Left lung (tissue), 10 donors: ENCODE data around the gene SLC17A7. TPM values are rescaled to one million over a fixed set of nuclear protein-coding genes. Genes with fewer than 3 reads are reported as not detected.
"Not testable (repeated sequence)": the region's sequence is repeated elsewhere in the genome, so short reads cannot be mapped to it uniquely, and the experiment has no call there.

Source experiments
- ATAC-seq: fragments of 200-7000 bp; cut with Tn5 transposase; one replicate; pipeline ENCODE4 v1.9.1; 2020; ENCODE audit warnings: moderate library complexity
- DNase-seq, 4 donors: peaks; one replicate each; pipeline ENCODE4 v3.0.0-alpha.2; 2013 to 2020
- H3K27ac ChIP-seq, 2 donors: fragments of 200-600 bp; sonication (generic) in 1 of 2; one replicate each; pipeline versions ENCODE4 v1.5.0 to v1.8.0; 2020 to 2021
- H3K27me3 ChIP-seq, 2 donors: fragments of 200-600 bp; sonication (generic) in 1 of 2; one replicate each; pipeline versions ENCODE4 v1.5.0 to v1.8.0; 2020 to 2021
- H3K36me3 ChIP-seq, 2 donors: fragments of 200-600 bp; sonication (generic) in 1 of 2; one replicate each; pipeline versions ENCODE4 v1.5.0 to v1.8.0; 2020 to 2021
- H3K4me1 ChIP-seq, 2 donors: fragments of 200-600 bp; one replicate each; pipeline ENCODE4 v1.8.0; 2021
- H3K4me3 ChIP-seq, 2 donors: fragments of 200-600 bp; sonication (generic) in 1 of 2; one replicate each; pipeline versions ENCODE4 v1.5.0 to v1.8.0; 2020 to 2021; ENCODE audit warnings: mild to moderate bottlenecking in 1 of 2
- H3K9me3 ChIP-seq, 2 donors: fragments of 200-600 bp; sonication (generic) in 1 of 2; one replicate each; pipeline versions ENCODE4 v1.5.0 to v1.8.0; 2020 to 2021
- intact Hi-C, 2 donors: fragments of 100-400 bp; cut with DNase I; formaldehyde crosslinking; loops; one replicate each; pipeline versions ENCODE4 v1.11.2 to v1.14.2; 2022
- polyA plus RNA-seq, 6 donors: library from polyadenylated mRNA; unstranded; fragments of 120-200 nt; gene quantifications; one replicate each; pipeline ENCODE4 v1.2.1, GENCODE V29; 2013; ENCODE audit not compliant: insufficient read length in 6 of 6
- total RNA-seq, 2 donors: library from RNA; stranded (reverse); fragmentation: NEBNext Ultra II Directional; extraction: Animal tissue kit (Norgen Biotek cat#: 25700); gene quantifications; one replicate each; pipeline ENCODE4 v1.2.1, GENCODE V29; 2021
- TF ChIP-seq, protein P1 (sequence below), 2 donors: fragments of 200-600 bp; sonication (generic) in 1 of 2; IDR thresholded peaks; one replicate each; pipeline versions ENCODE4 v1.5.0 to v1.8.0; 2021; ENCODE audit warnings: antibody characterized with exemption in 2 of 2
- donor health status: DM: no; HTN: yes; CAD: no.
- donor health status: DM: no; HTN: no; CAD: no.

Gene SLC17A7
- total and polyA plus RNA-seq, 8 donors: 0.21 to 0.70 (median 0.33) TPM

DNA sequence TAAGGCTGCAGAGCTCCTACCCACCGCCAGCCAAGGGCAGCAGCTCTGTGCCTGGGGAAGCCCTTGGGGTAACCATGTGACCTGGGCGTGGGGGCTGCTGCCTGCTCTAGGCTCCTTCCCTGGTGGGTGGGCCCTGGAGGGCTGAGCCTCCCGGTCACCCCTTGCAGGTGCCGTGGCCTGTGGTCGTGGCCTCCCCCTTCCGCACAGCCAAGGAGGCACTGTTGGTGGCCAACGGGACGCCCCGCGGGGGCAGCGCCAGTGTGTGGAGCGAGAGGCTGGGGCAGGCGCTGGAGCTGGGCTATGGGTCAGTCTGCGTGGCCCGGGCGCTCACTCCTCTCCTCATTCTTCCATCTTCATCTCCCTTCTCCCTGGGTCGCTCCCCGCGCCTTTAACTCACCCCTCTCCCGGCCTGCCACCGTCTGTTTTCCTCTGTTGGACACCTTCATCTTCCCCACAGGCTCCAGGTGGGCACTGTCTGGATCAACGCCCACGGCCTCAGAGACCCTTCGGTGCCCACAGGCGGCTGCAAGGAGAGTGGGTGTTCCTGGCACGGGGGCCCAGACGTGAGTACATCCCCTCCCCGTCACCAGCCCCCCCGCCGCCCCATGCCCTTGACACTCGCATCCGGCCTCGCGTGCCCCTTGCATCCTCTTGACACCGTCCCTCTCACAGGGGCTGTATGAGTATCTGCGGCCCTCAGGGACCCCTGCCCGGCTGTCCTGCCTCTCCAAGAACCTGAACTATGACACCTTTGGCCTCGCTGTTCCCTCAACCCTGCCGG, 22.8 kb upstream of the SLC17A7 start:
- intact Hi-C loops: no loop called here
- H3K27me3 ChIP-seq: no peaks in the 10 kb centered on the region
- H3K4me3 ChIP-seq: no peak overlapping the region
- no peak for ATAC-seq
- DNase-seq: no peak
- H3K9me3 ChIP-seq: no peaks in the 10 kb centered on the region
- TF ChIP-seq, protein P1, sequence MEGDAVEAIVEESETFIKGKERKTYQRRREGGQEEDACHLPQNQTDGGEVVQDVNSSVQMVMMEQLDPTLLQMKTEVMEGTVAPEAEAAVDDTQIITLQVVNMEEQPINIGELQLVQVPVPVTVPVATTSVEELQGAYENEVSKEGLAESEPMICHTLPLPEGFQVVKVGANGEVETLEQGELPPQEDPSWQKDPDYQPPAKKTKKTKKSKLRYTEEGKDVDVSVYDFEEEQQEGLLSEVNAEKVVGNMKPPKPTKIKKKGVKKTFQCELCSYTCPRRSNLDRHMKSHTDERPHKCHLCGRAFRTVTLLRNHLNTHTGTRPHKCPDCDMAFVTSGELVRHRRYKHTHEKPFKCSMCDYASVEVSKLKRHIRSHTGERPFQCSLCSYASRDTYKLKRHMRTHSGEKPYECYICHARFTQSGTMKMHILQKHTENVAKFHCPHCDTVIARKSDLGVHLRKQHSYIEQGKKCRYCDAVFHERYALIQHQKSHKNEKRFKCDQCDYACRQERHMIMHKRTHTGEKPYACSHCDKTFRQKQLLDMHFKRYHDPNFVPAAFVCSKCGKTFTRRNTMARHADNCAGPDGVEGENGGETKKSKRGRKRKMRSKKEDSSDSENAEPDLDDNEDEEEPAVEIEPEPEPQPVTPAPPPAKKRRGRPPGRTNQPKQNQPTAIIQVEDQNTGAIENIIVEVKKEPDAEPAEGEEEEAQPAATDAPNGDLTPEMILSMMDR (IDR thresholded peaks at IDR 0.05): no peak
- peaks cover 0 to 79% of the 10 kb centered on the region in 2 donors for H3K36me3 ChIP-seq
- H3K27ac ChIP-seq: no peak overlapping the region
- peaks cover 0 to 9% of the 10 kb centered on the region in 2 donors for H3K4me1 ChIP-seq

DNA sequence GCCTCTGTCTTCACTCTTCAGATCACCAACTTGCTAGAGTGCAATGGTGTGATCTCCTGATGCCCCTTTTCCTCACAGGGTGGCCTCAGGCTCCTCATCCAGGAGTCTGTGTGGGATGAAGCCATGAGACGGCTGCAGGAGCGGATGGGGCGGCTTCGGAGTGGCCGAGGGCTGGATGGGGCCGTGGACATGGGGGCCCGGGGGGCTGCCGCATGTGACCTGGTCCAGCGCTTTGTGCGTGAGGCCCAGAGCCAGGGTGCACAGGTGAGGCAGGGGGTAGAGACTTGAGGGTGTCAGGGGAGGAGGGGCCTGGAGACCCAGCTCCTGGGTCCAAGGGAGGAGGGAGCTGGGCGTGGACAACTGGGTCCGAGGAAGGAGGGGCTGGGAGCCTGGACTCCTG, 21.2 kb upstream of the SLC17A7 start:
- ATAC-seq (no peak), DNase-seq (no peak)
- intact Hi-C loops: no loop called here
- no peaks in the 10 kb centered on the region for H3K27me3 ChIP-seq
- peaks cover 0 to 72% of the 10 kb centered on the region in 2 donors for H3K36me3 ChIP-seq
- no peak overlapping the region for H3K4me3 ChIP-seq
- H3K4me1 ChIP-seq: peaks cover 0 to 9% of the 10 kb centered on the region in 2 donors
- TF ChIP-seq, protein P1 (IDR thresholded peaks at IDR 0.05): no peak
- no peaks in the 10 kb centered on the region for H3K9me3 ChIP-seq
- H3K27ac ChIP-seq: no peak overlapping the region

DNA sequence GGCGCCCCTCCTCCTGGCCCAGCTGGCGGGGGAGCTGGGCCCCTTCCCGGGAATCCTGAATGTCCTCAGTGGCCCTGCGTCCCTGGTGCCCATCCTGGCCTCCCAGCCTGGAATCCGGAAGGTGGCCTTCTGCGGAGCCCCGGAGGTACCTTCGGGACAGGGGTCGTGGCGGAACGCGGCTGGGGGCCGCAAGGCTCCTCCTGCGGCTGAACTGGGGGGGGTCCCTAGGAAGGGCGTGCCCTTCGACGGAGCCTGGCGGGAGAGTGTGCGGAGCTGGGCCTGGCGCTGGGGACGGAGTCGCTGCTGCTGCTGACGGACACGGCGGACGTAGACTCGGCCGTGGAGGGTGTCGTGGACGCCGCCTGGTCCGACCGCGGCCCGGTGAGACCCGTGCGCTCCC, 20.3 kb upstream of the SLC17A7 start:
- Histone ChIP-seq H3K4me1 (peaks cover 0 to 9% of the 10 kb centered on the region in 2 donors), H3K4me3 (no peak overlapping the region), H3K27me3 (no peaks in the 10 kb centered on the region), H3K36me3 (peaks cover 0 to 63% of the 10 kb centered on the region in 2 donors), H3K9me3 (no peaks in the 10 kb centered on the region), H3K27ac (no peak overlapping the region)
- TF ChIP-seq, protein P1 (IDR thresholded peaks at IDR 0.05): no peak
- ATAC-seq (no peak), DNase-seq (no peak)
- intact Hi-C loops: no loop called here

DNA sequence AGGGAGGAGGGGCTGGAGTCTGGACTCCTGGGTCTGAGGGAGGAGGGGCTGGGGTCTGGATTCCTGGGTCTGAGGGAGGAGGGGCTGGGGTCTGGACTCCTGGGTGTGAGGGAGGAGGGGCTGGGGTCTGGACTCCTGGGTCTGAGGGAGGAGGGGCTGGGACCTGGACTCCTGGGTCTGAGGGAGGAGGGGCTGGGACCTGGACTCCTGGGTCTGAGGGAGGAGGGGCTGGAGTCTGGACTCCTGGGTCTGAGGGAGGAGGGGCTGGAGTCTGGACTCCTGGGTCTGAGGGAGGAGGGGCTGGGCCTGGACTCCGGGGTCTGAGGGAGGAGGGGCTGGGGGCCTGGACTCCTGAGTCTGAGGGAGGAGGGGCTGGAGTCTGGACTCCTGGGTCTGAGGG, 19.8 kb upstream of the SLC17A7 start:
- H3K27ac ChIP-seq, H3K4me3 ChIP-seq, ATAC-seq, H3K27me3 ChIP-seq, H3K9me3 ChIP-seq, intact Hi-C loops, H3K4me1 ChIP-seq, DNase-seq: not testable (repeated sequence)
- H3K36me3 ChIP-seq: peaks cover 0 to 58% of the 10 kb centered on the region in 2 donors

DNA sequence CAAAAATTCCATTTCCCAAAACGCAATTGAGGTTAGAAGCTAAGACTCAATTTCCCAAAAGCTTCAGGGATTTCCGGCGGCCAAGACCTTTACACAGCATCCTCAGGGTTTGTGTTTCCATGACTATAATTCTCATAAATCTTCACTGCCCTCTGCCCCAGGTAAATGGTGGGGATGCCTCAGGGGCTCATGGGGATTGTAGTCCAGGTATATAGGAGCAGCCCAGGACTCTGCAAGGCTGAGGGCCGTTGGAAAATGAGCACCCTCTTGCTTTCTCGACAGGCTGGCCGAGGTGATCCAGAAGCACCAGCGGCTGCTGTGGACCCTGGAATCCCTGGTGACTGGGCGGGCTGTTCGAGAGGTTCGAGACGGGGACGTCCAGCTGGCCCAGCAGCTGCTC, 18.1 kb upstream of the SLC17A7 start:
- TF ChIP-seq, protein P1 (IDR thresholded peaks at IDR 0.05): no peak
- intact Hi-C loops: no loop called here
- H3K36me3 ChIP-seq: peaks cover 0 to 40% of the 10 kb centered on the region in 2 donors
- ATAC-seq: no peak
- H3K4me1 ChIP-seq: peaks cover 0 to 10% of the 10 kb centered on the region in 2 donors
- no peaks in the 10 kb centered on the region for H3K27me3 ChIP-seq
- no peaks in the 10 kb centered on the region for H3K9me3 ChIP-seq
- DNase-seq: no peak
- H3K4me3 ChIP-seq: no peak overlapping the region
- H3K27ac ChIP-seq: no peak overlapping the region

DNA sequence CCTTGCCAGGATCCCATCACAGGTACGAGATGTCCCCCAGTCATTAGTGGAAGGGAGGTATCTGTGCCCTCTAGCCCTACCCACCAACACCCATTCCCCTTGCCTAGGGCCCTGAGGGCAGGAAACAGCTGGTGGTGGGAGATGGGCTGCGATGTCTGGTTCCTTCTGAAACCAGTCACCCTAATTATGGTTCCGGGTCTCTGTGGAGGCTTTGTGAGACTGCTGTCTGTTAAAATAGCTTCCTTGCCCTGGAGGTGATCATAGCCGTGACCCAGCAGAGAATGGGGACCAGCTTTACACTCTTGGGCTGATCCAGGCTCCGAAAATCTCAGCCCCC, 17.2 kb upstream of the SLC17A7 start:
- Histone ChIP-seq H3K27me3 (no peaks in the 10 kb centered on the region), H3K4me3 (no peak overlapping the region), H3K36me3 (peaks cover 0 to 33% of the 10 kb centered on the region in 2 donors), H3K4me1 (peaks cover 0 to 18% of the 10 kb centered on the region in 2 donors), H3K27ac (peak overlapping the region; percentile 35 to 72), H3K9me3 (no peaks in the 10 kb centered on the region)
- no peak for ATAC-seq
- TF ChIP-seq, protein P1 (IDR thresholded peaks at IDR 0.05): no peak
- intact Hi-C loops: no loop called here
- DNase-seq: no peak
